ENCODE results near the gene LMO7.

DNA sequence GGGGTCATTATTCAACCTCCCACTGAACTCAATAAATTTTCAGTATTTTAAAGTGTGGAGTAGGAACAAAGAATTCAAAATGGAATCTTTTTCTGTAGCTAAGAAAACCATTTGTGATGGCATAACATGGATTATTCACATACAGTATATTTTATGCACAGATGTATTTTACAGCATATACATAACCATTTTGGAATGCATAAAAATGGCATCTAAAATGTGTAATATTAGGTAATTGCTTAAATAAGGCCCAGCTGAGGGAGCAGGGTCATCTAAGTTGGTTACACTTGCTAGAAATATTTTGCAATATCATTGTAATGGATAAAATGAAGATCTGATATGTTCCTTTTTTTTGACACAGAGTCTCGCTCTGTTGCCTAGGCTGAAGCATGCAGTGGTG is 146.9 kb downstream of the LMO7 start:
- TF ChIP-seq, protein P1, sequence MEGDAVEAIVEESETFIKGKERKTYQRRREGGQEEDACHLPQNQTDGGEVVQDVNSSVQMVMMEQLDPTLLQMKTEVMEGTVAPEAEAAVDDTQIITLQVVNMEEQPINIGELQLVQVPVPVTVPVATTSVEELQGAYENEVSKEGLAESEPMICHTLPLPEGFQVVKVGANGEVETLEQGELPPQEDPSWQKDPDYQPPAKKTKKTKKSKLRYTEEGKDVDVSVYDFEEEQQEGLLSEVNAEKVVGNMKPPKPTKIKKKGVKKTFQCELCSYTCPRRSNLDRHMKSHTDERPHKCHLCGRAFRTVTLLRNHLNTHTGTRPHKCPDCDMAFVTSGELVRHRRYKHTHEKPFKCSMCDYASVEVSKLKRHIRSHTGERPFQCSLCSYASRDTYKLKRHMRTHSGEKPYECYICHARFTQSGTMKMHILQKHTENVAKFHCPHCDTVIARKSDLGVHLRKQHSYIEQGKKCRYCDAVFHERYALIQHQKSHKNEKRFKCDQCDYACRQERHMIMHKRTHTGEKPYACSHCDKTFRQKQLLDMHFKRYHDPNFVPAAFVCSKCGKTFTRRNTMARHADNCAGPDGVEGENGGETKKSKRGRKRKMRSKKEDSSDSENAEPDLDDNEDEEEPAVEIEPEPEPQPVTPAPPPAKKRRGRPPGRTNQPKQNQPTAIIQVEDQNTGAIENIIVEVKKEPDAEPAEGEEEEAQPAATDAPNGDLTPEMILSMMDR (IDR thresholded peaks at IDR 0.05): no peak
- TF ChIP-seq EZH2 (IDR thresholded peaks at IDR 0.05) (no peak), EZH2phosphoT487 (IDR thresholded peaks at IDR 0.05) (no peak)
